Dendritic cell treated with granulocyte-macrophage colony-stimulating factor and Interleukin-4, amounts not matched to agents 40 ng/mL and 50 ng/mL, for 4 days (primary cell): ENCODE results near the gene MSI2.
"Not testable (repeated sequence)": the region's sequence is repeated elsewhere in the genome, so short reads cannot be mapped to it uniquely, and the experiment has no call there.

Source experiments
- H3K27ac Mint-ChIP-seq: one replicate; pipeline ENCODE4 v1.8.0; 2022; ENCODE audit warnings: mild to moderate bottlenecking, mixed read lengths
- H3K27me3 Mint-ChIP-seq: one replicate; pipeline ENCODE4 v1.8.0; 2022; ENCODE audit warnings: mild to moderate bottlenecking, mixed read lengths
- H3K36me3 Mint-ChIP-seq: one replicate; pipeline ENCODE4 v1.8.0; 2022; ENCODE audit warnings: low read depth, mixed read lengths
- H3K4me1 Mint-ChIP-seq: one replicate; pipeline ENCODE4 v1.8.0; 2022; ENCODE audit warnings: low read depth, mixed read lengths
- H3K4me3 Mint-ChIP-seq: one replicate; pipeline ENCODE4 v1.8.0; 2022; ENCODE audit warnings: mild to moderate bottlenecking, moderate library complexity, mixed read lengths
- H3K9me3 Mint-ChIP-seq: one replicate; pipeline ENCODE4 v1.8.0; 2022; ENCODE audit warnings: mixed read lengths
- intact Hi-C: fragments of 100-400 bp; cut with micrococcal nuclease; formaldehyde crosslinking; loops from one replicate; pipeline ENCODE4 v1.15.0; 2022

The MSI2 gene

GRCh38 chr17:57255776-57256681, at the start of gene MSI2:
MSI2 (plus strand) TSS chr17:57256523; CDS start chr17:57256743, 220 bp downstream.
- Mint-ChIP-seq H3K4me3 (peak within 1 kb of the TSS; percentile 91), H3K27me3 (peaks cover 32% of the 10 kb centered on the region), H3K36me3 (peaks cover 8% of the 10 kb centered on the region), H3K9me3 (no peaks in the 10 kb centered on the region), H3K27ac (peak within 1 kb of the TSS; percentile 84), H3K4me1 (peaks cover 28% of the 10 kb centered on the region)
- intact Hi-C loops: no loop called here

- Mint-ChIP-seq H3K27ac (no peak overlapping the region), H3K4me3 (no peak overlapping the region), H3K9me3 (peaks cover 9% of the 10 kb centered on the region), H3K36me3 (no peaks in the 10 kb centered on the region), H3K27me3 (peaks cover 4% of the 10 kb centered on the region), H3K4me1 (peaks cover 6% of the 10 kb centered on the region)
- intact Hi-C loops: no loop called here
Measured at GRCh38 chr17:57206928-57207327, 49.4 kb upstream of the MSI2 start.

GRCh38 chr17:57207396-57207795, 48.9 kb upstream of the MSI2 start:
- intact Hi-C loops: no loop called here
- no peak overlapping the region for H3K27ac Mint-ChIP-seq
- peaks cover 3% of the 10 kb centered on the region for H3K27me3 Mint-ChIP-seq
- H3K4me1 Mint-ChIP-seq: peaks cover 6% of the 10 kb centered on the region
- no peak overlapping the region for H3K4me3 Mint-ChIP-seq
- peaks cover 9% of the 10 kb centered on the region for H3K9me3 Mint-ChIP-seq
- H3K36me3 Mint-ChIP-seq: no peaks in the 10 kb centered on the region

- H3K27me3 Mint-ChIP-seq: peaks cover 1% of the 10 kb centered on the region
- H3K9me3 Mint-ChIP-seq: peaks cover 9% of the 10 kb centered on the region
- intact Hi-C loops: no loop called here
- H3K27ac Mint-ChIP-seq: no peak overlapping the region
- H3K4me3 Mint-ChIP-seq: no peak overlapping the region
- H3K36me3 Mint-ChIP-seq: no peaks in the 10 kb centered on the region
- peaks cover 6% of the 10 kb centered on the region for H3K4me1 Mint-ChIP-seq
Measured at GRCh38 chr17:57210224-57210553, 46.1 kb upstream of the MSI2 start.

GRCh38 chr17:57210972-57211411, 45.3 kb upstream of the MSI2 start:
- no peak overlapping the region for H3K4me3 Mint-ChIP-seq
- peaks cover 6% of the 10 kb centered on the region for H3K4me1 Mint-ChIP-seq
- peaks cover 9% of the 10 kb centered on the region for H3K9me3 Mint-ChIP-seq
- H3K27ac Mint-ChIP-seq: no peak overlapping the region
- intact Hi-C loops: no loop called here
- H3K27me3 Mint-ChIP-seq: peaks cover 1% of the 10 kb centered on the region
- H3K36me3 Mint-ChIP-seq: no peaks in the 10 kb centered on the region

GRCh38 chr17:57211543-57211942, 44.8 kb upstream of the MSI2 start:
- peaks cover 1% of the 10 kb centered on the region for H3K27me3 Mint-ChIP-seq
- H3K4me3 Mint-ChIP-seq: no peak overlapping the region
- H3K27ac Mint-ChIP-seq: no peak overlapping the region
- H3K4me1 Mint-ChIP-seq: peaks cover 6% of the 10 kb centered on the region
- H3K36me3 Mint-ChIP-seq: no peaks in the 10 kb centered on the region
- H3K9me3 Mint-ChIP-seq: peaks cover 9% of the 10 kb centered on the region
- intact Hi-C loops: no loop called here

- intact Hi-C loops: no loop called here
- peaks cover 6% of the 10 kb centered on the region for H3K4me1 Mint-ChIP-seq
- H3K4me3 Mint-ChIP-seq: no peak overlapping the region
- no peaks in the 10 kb centered on the region for H3K36me3 Mint-ChIP-seq
- H3K27ac Mint-ChIP-seq: no peak overlapping the region
- H3K27me3 Mint-ChIP-seq: peaks cover 1% of the 10 kb centered on the region
- H3K9me3 Mint-ChIP-seq: peaks cover 4% of the 10 kb centered on the region
Measured at GRCh38 chr17:57213180-57213825, 43.0 kb upstream of the MSI2 start.

- no peaks in the 10 kb centered on the region for H3K9me3 Mint-ChIP-seq
- intact Hi-C loops: no loop called here
- no peak overlapping the region for H3K4me3 Mint-ChIP-seq
- H3K4me1 Mint-ChIP-seq: peaks cover 6% of the 10 kb centered on the region
- no peak overlapping the region for H3K27ac Mint-ChIP-seq
- H3K27me3 Mint-ChIP-seq: peaks cover 1% of the 10 kb centered on the region
- H3K36me3 Mint-ChIP-seq: no peaks in the 10 kb centered on the region
Measured at GRCh38 chr17:57215317-57215716, 41.0 kb upstream of the MSI2 start.

GRCh38 chr17:57221366-57222350, 34.7 kb upstream of the MSI2 start:
- H3K36me3 Mint-ChIP-seq: no peaks in the 10 kb centered on the region
- intact Hi-C loops: no loop called here
- H3K27ac Mint-ChIP-seq: no peak overlapping the region
- H3K27me3 Mint-ChIP-seq: peaks cover 1% of the 10 kb centered on the region
- no peaks in the 10 kb centered on the region for H3K4me1 Mint-ChIP-seq
- H3K4me3 Mint-ChIP-seq: no peak overlapping the region
- peaks cover 22% of the 10 kb centered on the region for H3K9me3 Mint-ChIP-seq

- H3K36me3 Mint-ChIP-seq, H3K27ac Mint-ChIP-seq, H3K27me3 Mint-ChIP-seq, H3K4me3 Mint-ChIP-seq, intact Hi-C loops, H3K4me1 Mint-ChIP-seq: not testable (repeated sequence)
- peaks cover 22% of the 10 kb centered on the region for H3K9me3 Mint-ChIP-seq
Measured at GRCh38 chr17:57222422-57222821, 33.9 kb upstream of the MSI2 start.

- Mint-ChIP-seq H3K4me1 (no peaks in the 10 kb centered on the region), H3K27me3 (peaks cover 10% of the 10 kb centered on the region), H3K4me3 (no peak overlapping the region), H3K27ac (no peak overlapping the region), H3K9me3 (peaks cover 22% of the 10 kb centered on the region), H3K36me3 (no peaks in the 10 kb centered on the region)
- intact Hi-C loops: no loop called here
Measured at GRCh38 chr17:57225127-57225526, 31.2 kb upstream of the MSI2 start.

GRCh38 chr17:57226793-57227192, 29.5 kb upstream of the MSI2 start:
- no peaks in the 10 kb centered on the region for H3K4me1 Mint-ChIP-seq
- H3K27ac Mint-ChIP-seq: no peak overlapping the region
- no peak overlapping the region for H3K4me3 Mint-ChIP-seq
- no peaks in the 10 kb centered on the region for H3K36me3 Mint-ChIP-seq
- peaks cover 13% of the 10 kb centered on the region for H3K9me3 Mint-ChIP-seq
- peaks cover 10% of the 10 kb centered on the region for H3K27me3 Mint-ChIP-seq
- intact Hi-C loops: no loop called here

- intact Hi-C loops: no loop called here
- Mint-ChIP-seq H3K9me3 (no peaks in the 10 kb centered on the region), H3K27ac (no peak overlapping the region), H3K4me3 (no peak overlapping the region), H3K27me3 (peaks cover 12% of the 10 kb centered on the region), H3K36me3 (no peaks in the 10 kb centered on the region), H3K4me1 (no peaks in the 10 kb centered on the region)
Measured at GRCh38 chr17:57228911-57229310, 27.4 kb upstream of the MSI2 start.
